GM18951 (cell line): Measurements from ENCODE around the gene ATP2B1.

Source experiments
- POLR2A ChIP-seq: IDR thresholded peaks from 4 replicates; pipeline ENCODE4 v1.6.1; 2011; ENCODE audit warnings: mild to moderate bottlenecking; ENCODE audit not compliant: insufficient read length, insufficient read depth; ENCODE audit errors: extremely low read depth
- in situ Hi-C: fragments of 300-500 bp; cut with MboI; formaldehyde crosslinking; loops from one replicate; pipeline ENCODE4 v1.12.0; 2022; ENCODE audit warnings: low sequenced_read_pairs, mixed read lengths, inconsistent platforms; ENCODE audit not compliant: unreplicated experiment

Gene ATP2B1

DNA sequence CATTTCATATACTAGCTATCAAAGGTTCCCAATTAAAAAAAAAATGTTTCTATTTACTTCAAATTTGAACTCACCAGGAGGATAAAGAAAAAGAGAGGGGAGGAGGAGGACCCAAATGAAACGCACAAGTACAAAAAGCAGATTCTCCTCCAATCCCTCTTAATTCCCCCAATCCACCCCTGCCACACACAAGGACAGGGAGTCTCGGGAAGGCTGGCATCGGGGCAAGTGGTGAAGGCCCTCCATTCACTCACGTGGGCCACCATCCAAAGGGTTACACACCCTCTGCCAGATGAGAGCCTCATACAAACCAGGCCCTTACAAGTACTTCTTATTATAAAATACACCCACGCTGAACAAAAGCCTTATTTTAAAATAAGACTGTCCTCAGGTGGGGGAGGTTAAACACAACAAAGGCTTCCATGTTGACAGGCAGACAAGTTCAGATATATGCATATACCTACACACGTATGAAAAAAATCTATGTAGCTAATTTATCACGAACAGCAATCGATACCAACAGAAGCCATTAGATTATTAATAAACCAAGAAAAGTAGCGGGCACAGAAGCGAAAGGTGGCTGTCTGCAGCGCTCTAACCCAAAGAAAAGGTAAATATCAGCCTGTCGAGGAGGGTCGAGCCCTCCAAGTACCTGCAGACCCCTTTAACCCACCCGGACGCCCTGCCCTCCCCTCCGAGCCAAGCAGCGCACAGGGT is 1.5 kb downstream of the ATP2B1 start:
- in situ Hi-C loops, result no loop called here
- no peak for TF ChIP-seq POLR2A

DNA sequence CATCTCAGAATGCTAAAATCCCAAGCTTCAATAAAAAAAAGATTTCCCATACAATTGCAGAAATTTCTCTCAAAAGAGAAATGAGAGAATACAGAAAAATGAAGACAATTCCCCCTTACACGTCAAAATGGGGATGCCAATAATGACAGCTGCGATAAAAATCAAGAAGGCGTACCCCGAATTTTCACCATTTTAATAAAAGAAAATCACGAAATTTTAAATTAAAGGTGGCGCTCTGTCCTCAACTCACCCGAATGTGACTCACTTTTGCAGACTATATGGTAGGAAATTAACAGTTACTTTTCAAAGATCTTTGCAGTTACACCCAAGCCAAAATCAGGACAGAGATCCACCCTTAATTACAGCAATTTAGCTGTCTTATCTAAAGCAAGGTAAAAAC is 2.1 kb downstream of the ATP2B1 start:
- in situ Hi-C loops, result no loop called here
- TF ChIP-seq POLR2A, result no peak

DNA sequence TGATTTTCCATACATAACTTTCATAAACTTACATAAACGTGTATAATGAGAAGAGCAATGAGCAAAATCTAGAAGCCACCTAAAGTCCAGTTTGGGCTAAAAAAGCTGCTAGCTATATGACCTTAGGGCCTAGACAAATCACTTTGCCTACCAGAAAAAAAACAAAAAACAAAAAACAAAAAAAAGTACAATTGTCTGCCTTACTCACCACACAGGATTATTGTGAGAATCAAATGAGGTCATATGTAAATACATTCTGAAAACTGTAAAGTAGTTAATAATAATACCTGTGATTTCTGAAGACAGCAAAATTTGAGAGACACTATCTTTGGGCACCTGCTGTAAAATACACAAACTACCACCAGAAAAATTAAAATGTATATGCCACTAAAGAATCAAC is 4.2 kb downstream of the ATP2B1 start:
- no peak for TF ChIP-seq POLR2A
- in situ Hi-C loops, result no loop called here

DNA sequence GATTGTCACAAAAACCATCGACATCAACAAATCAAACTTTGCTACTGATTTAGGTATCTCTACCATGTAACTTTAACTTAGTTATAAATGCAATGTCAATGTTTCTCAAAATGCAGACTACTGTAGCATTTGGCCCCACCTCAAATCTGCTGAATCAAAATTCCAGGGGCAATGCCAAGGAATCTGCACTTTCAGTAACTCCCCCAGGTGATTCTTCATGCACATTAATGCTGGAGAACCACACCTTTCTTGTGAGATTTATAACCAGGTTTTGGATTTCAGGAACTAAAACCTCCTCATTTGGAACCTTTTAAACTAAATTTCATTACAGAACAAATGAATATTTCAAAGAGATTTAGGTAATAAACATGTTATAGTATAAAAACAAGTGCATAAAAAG is 4.9 kb downstream of the ATP2B1 start:
- in situ Hi-C loops, result no loop called here
- no peak for TF ChIP-seq POLR2A

DNA sequence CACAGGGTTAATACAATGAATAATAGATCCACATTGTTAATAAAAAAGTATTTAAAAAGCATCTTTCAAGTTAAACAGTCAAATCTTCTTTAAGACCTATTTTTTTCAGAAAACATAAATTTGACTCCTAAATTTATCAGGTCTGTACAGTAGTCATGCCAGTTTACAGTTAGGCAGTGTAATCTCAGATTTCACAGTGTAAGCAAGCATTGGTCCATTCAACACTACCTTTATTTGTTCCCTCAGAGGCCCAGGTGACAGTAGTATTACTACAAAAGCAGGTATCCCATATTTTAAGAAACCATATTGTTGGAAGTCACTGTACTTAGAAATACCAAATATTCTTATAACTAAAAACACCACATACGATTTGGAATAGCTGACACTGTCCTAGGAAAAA is 6.1 kb downstream of the ATP2B1 start:
- in situ Hi-C loops, result no loop called here
- no peak for TF ChIP-seq POLR2A

DNA sequence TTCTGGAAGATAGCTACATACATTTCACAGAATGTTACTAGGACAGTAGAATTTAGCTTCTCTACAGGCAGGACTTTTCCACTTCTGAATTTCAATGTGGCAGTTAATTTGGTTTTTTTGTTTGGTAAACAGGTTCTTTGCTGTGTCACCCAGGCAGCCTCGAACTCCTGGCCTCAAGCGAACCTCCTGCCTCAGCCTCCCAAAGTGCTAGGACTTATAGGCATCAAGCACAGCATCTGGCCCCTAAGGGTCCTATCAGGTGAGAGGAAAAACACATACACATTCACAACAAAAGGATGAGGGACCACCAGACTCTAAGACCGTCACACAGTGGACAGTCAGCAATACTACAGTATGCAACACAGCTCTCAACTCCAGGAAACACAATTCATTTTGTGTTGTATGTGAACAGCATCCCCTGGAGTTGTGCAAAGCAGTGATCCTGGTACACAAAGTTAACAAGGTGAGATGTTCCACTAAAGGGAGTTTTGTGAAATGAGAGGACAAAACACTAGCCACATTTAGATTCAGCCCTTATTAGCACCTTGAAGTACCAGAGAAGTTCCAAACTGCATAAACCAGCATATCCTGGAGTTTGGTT is 6.9 kb downstream of the ATP2B1 start:
- in situ Hi-C loops, result no loop called here
- no peak for TF ChIP-seq POLR2A

DNA sequence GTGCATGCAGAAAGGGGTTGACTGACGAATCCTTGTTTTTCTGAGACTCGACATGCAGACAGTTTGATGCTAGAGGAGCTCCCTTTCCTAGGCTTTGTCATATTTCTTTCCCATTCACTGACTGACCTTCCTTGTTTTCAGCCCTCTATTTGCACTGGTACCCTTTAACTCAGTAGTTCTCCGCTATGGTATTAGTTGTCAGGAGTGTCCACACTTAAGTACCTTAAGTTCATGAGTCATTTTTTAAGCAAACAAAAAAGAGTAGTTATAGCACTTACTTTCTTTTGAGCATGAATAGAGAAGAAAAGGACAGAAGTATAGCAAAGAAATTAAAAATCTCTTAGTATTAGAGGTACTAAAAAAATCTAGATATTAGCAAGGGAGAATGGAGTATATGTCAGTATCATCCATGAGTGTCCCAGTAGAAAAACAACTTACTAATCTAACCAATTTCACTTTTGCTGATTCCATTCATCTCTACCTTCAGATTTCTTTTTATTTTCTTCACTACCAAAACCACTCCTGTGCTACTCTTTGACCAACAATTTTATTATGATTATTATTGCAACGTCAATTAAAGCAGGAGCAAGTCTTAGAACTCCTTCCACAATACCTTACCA is 8.3 kb downstream of the ATP2B1 start:
- TF ChIP-seq POLR2A, result no peak
- in situ Hi-C loops, result no loop called here

DNA sequence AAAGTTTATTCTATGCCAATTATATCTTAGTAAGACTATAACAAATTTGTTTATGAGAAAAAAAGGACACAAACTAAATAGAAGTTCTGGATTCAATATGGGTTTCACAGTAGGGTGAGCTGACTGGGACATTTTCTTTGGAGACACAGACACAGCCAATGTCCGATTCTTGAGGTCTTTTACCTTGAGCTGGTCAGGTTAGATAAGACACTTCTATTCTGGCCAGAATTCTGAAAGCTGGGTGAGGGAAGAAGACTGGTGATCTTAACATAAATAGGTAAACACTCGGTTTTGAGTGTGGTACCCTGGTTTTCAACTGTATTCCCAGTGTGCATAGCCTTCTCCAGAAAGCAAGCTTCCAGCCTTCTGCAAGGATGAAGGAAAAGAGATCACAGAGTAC is 10.0 kb downstream of the ATP2B1 start:
- in situ Hi-C loops, result loop anchor here (25.0 kb wide), 1 partner anchor 661 kb away; no protein-coding TSS in a partner anchor

DNA sequence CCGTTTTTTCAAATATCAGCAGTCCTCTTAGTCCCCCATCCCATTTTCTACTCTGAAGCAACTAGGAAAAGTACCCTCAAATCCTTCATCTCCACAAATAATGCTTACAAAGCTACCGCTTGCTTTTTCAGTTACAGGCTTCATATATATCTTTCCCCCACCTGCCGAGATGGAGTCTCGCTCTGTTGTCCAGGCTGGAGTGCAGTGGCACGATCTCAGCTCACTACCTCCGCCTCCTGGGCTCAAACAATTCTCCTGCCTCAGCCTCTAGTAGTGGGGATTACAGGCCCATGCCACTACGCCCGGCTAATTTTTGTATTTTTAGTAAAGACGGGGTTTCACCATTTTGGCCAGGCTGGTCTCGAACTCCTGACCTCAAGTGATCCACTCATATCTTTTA is 10.9 kb downstream of the ATP2B1 start:
- in situ Hi-C loops, result loop anchor here (25.0 kb wide), 1 partner anchor 660 kb away; no protein-coding TSS in a partner anchor

More for the DNA sequence above, 10.0 kb downstream of the ATP2B1 start:
- TF ChIP-seq POLR2A, result no peak

DNA sequence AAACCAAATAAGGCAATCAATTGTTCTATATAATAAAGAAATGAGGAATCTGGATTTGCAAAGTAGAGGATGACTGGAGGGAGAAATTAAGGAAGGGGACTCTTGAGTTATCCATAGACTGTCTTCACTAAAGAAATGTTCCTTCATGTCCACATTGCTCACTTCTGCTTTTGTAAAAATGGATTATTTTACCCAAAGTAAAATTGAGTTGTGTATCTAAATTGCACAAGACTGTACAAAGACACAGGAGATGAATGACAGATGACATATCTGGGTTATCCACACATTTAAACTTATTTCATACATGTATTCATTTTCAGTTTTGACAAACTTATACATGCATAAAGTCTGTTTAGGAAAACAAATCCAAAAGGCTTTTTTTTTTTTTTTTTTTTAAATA is 11.3 kb downstream of the ATP2B1 start:
- TF ChIP-seq POLR2A, result no peak
- in situ Hi-C loops, result loop anchor here (25.0 kb wide), 1 partner anchor 660 kb away; no protein-coding TSS in a partner anchor

DNA sequence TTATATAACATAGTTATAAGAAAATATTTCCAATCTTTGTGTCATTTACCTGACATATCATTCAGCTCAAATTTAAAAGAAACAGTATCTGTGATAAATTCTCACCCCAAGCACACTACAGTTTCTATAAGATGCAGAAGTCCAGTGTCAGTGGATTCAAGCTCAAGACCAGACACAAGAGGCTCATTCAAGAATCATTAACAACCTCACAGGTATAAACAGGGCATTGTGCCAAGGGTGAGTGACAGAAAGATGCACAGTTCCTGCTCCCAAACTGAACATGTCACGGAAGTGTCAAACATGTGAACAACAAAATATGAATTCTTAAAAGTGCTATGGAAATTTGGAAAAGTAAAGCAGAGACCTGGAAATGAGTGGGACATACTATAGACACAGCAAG is 12.8 kb downstream of the ATP2B1 start:
- TF ChIP-seq POLR2A, result no peak
- in situ Hi-C loops, result loop anchor here (25.0 kb wide), 1 partner anchor 659 kb away; no protein-coding TSS in a partner anchor

DNA sequence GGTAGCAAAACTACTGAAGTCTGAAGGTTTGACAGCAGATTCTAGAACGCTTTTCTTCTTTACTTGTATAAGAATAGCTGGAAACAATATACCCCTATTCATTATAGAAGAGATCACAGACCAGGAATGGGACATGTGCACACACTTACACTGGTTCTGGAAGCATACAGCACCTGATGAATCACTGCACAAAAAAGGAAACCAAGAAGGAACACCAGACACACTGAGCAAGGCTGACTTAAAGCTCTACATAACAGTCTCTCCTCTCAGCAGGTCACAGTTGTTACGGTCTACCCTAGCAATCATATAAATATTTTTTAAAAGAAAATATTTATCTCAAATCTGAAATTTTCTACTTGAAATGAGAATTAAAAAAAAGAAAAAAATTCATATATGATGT is 13.5 kb downstream of the ATP2B1 start:
- in situ Hi-C loops, result loop anchor here (25.0 kb wide), 1 partner anchor 658 kb away; no protein-coding TSS in a partner anchor
- TF ChIP-seq POLR2A, result no peak

DNA sequence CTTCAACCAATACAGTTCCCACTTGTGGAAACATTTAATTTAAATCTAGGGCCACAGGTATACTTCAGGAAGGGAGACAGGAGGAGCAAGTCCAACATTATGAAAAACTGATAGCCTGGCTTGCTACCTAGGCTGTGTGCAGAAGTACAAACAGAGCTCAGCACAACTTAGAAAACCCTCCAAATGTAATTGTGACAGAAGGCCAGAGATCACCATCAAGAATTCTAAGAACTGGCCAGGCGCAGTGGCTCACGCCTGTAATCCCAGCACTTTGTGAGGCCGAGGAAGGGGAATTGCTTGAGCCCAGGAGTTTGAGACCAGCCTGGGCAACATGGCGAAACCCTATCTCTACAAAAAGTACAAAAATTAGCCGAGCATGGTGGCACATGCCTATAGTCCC is 14.1 kb downstream of the ATP2B1 start:
- no peak for TF ChIP-seq POLR2A
- in situ Hi-C loops, result loop anchor here (25.0 kb wide), 1 partner anchor 657 kb away; no protein-coding TSS in a partner anchor
